PC-9 (cell line): ENCODE results near the gene RNF31. TPM values are rescaled to one million over a fixed set of nuclear protein-coding genes. Genes with fewer than 3 reads are reported as not detected.

Source experiments
- BruUV-seq: library from RNA; stranded (reverse); fragments of 400-500 nt; replicated peaks from 2 replicates; lab custom pipeline; 2021; lab: Mats Ljungman, UMichigan
- CTCF ChIA-PET: fragments of 300-600 bp; sonication (Branson Sonifier 250); formaldehyde crosslinking; loops from one replicate; lab custom pipeline; 2022; ENCODE audit warnings: antibody characterized with exemption; lab: Charles Lee
- POLR2A ChIA-PET: fragments of 300-600 bp; sonication (Branson Sonifier 250); formaldehyde crosslinking; loops from one replicate; lab custom pipeline; 2022; ENCODE audit warnings: antibody characterized with exemption; ENCODE audit not compliant: unreplicated experiment; lab: Charles Lee
- DNase-seq, 2 experiments: peaks; one replicate each; pipeline versions ENCODE4 v3.0.0 to v3.0.0-alpha.2; 2015 to 2022; ENCODE audit warnings: mixed read lengths in 1 of 2
- H2AFZ ChIP-seq: fragments of 200-600 bp; sonication (generic); 2 replicates; pipeline ENCODE4 v1.8.1; 2017; ENCODE audit warnings: antibody characterized with exemption
- H3F3A ChIP-seq: fragments of 200-600 bp; sonication (generic); 2 replicates; pipeline ENCODE4 v1.8.1; 2017; ENCODE audit warnings: antibody characterized with exemption, mild to moderate bottlenecking, low read depth; ENCODE audit not compliant: insufficient read depth
- H3K27ac ChIP-seq: fragments of 200-600 bp; sonication (generic); 2 replicates; pipeline ENCODE4 v1.6.1; 2016; ENCODE audit warnings: mixed run types
- H3K27me3 ChIP-seq: fragments of 200-600 bp; sonication (generic); 2 replicates; pipeline ENCODE4 v1.6.1; 2016; ENCODE audit warnings: low read depth, mixed run types; ENCODE audit not compliant: insufficient read depth
- H3K36me3 ChIP-seq: fragments of 200-600 bp; sonication (generic); 2 replicates; pipeline ENCODE4 v1.6.1; 2016; ENCODE audit warnings: low read depth, mixed run types
- H3K4me1 ChIP-seq: fragments of 200-600 bp; sonication (generic); replicated peaks from 2 replicates; pipeline ENCODE4 v1.6.1; 2016; ENCODE audit warnings: mixed run types; ENCODE audit not compliant: insufficient read depth
- H3K4me2 ChIP-seq: fragments of 200-600 bp; sonication (generic); 2 replicates; pipeline ENCODE4 v1.6.1; 2017; ENCODE audit warnings: mixed run types
- H3K4me3 ChIP-seq: fragments of 200-600 bp; sonication (generic); 2 replicates; pipeline ENCODE4 v1.6.1; 2016; ENCODE audit warnings: mixed run types
- H3K79me2 ChIP-seq: fragments of 200-600 bp; sonication (generic); 2 replicates; pipeline ENCODE4 v1.6.1; 2017; ENCODE audit warnings: low read depth, mixed run types
- H3K9me2 ChIP-seq: fragments of 200-600 bp; sonication (generic); 2 replicates; pipeline ENCODE4 v1.8.1; 2017; ENCODE audit warnings: mild to moderate bottlenecking; ENCODE audit not compliant: insufficient read depth
- H3K9me3 ChIP-seq: fragments of 200-600 bp; sonication (generic); 2 replicates; pipeline ENCODE4 v1.8.1; 2016; ENCODE audit warnings: low read depth; ENCODE audit not compliant: insufficient read depth
- H4K20me1 ChIP-seq: fragments of 200-600 bp; sonication (generic); 2 replicates; pipeline ENCODE4 v1.8.1; 2017; ENCODE audit not compliant: insufficient read depth
- EZH2 ChIP-seq: fragments of 200-600 bp; sonication (generic); IDR thresholded peaks from 2 replicates; pipeline ENCODE4 v1.8.0; 2017; ENCODE audit warnings: antibody characterized with exemption, low read depth
- intact Hi-C: fragments of 100-400 bp; cut with micrococcal nuclease; formaldehyde crosslinking; loops from one replicate; pipeline ENCODE4 v1.10.0; 2022; ENCODE audit not compliant: unreplicated experiment
- total RNA-seq: library from RNA; stranded (reverse); gene quantifications from 2 replicates; pipeline ENCODE4 v1.2.3, GENCODE V29; 2021
- TF ChIP-seq, protein P1 (sequence below): fragments of 200-600 bp; sonication (generic); conservative IDR thresholded peaks from 2 replicates; pipeline ENCODE4 v1.6.1; 2017; ENCODE audit warnings: mixed run types, antibody characterized with exemption, mild to moderate bottlenecking, moderate library complexity

The RNF31 gene
- total RNA-seq, 1 experiment from 2014 or later = 44.6 TPM

DNA sequence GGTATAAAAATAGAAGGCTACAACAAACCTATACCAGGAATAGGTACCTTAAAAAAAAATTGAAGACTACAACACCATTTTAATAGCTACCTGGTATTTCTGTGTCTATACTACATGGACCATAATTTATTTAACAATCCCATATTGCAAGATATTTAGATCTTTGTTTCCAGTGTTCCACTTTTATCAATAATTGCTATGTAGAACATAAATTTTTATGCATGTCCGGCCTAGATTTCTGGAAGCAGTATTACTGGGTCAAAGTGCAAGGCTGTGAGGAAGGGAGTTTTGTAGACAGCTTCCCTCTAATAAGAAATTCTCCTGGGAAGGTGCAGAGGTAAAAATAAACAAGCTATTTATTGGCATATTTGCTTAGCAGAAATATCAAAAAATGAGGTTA is 36.8 kb upstream of the RNF31 start:
- H3K27ac ChIP-seq = no peak overlapping the region
- TF ChIP-seq EZH2 = no peak
- TF ChIP-seq, protein P1, sequence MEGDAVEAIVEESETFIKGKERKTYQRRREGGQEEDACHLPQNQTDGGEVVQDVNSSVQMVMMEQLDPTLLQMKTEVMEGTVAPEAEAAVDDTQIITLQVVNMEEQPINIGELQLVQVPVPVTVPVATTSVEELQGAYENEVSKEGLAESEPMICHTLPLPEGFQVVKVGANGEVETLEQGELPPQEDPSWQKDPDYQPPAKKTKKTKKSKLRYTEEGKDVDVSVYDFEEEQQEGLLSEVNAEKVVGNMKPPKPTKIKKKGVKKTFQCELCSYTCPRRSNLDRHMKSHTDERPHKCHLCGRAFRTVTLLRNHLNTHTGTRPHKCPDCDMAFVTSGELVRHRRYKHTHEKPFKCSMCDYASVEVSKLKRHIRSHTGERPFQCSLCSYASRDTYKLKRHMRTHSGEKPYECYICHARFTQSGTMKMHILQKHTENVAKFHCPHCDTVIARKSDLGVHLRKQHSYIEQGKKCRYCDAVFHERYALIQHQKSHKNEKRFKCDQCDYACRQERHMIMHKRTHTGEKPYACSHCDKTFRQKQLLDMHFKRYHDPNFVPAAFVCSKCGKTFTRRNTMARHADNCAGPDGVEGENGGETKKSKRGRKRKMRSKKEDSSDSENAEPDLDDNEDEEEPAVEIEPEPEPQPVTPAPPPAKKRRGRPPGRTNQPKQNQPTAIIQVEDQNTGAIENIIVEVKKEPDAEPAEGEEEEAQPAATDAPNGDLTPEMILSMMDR = no peak
- no peaks in the 10 kb centered on the region for H3K9me3 ChIP-seq
- H3F3A ChIP-seq = peaks cover 23% of the 10 kb centered on the region
- ChIA-PET CTCF (interaction anchor here (1.2 to 1.5 kb wide), 2 partner anchors 51 to 52 kb away, joined by 5 to 13 read pairs; partner anchors contain the start of gene IRF9), POLR2A (interaction anchor here (0.7 to 0.8 kb wide), 2 partner anchors 25 to 35 kb away, joined by 4 to 5 read pairs; partner anchors contain the start of gene PSME1)
- intact Hi-C loops = loop anchor here (1.0 kb wide), 1 partner anchor 16 kb away; the partner anchor contains the start of gene PCK2
- H3K36me3 ChIP-seq = no peaks in the 10 kb centered on the region
- H2AFZ ChIP-seq = no peak overlapping the region
- peaks cover 21% of the 10 kb centered on the region for H3K4me1 ChIP-seq
- no TSS peak for BruUV-seq
- no peaks in the 10 kb centered on the region for H4K20me1 ChIP-seq
- no peaks in the 10 kb centered on the region for H3K27me3 ChIP-seq
- H3K79me2 ChIP-seq = peaks cover 2% of the 10 kb centered on the region; the same call in 1 of the 2 replicates
- H3K4me2 ChIP-seq = peak overlapping the region; percentile 51; the same call in 1 of the 2 replicates
- DNase-seq = no peak
- H3K4me3 ChIP-seq = no peak overlapping the region
- H3K9me2 ChIP-seq = no peaks in the 10 kb centered on the region

DNA sequence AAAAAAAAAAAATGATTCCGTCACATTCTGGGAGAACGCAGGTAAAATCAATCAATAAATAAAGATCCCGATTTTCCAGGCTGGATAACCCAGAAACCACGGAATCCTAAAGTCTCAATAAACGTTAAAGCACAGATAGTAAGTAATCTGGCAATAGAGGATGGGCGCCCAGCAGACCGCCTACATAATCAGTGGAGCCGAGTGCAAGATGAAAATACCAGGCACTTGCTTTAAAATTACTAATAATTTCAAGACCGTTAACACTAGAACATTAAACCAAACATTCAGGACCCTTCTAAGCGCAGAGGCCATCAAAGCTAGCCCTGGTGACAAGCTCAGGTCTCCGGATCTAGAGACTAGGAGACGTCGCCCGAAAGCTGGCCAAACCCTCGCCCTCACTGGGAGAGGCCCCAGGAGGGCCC is 33.9 kb upstream of the RNF31 start:
- H3K4me2 ChIP-seq = peak overlapping the region; percentile 79
- peak overlapping the region; percentile 69 for H3K27ac ChIP-seq
- H2AFZ ChIP-seq = peak overlapping the region; percentile 92
- peaks cover 8% of the 10 kb centered on the region; the same call in 1 of the 2 replicates for H3K36me3 ChIP-seq
- CTCF ChIA-PET = interaction anchor here (0.5 kb wide), 1 partner anchor 649 kb away, joined by 5 read pairs; no protein-coding TSS in a partner anchor
- peak overlapping the region; percentile 69 for H3K4me3 ChIP-seq
- H3K9me2 ChIP-seq = no peaks in the 10 kb centered on the region
- no peaks in the 10 kb centered on the region for H3K27me3 ChIP-seq
- H3K79me2 ChIP-seq = peaks cover 13% of the 10 kb centered on the region
- no peaks in the 10 kb centered on the region for H3K9me3 ChIP-seq
- no TSS peak for BruUV-seq
- no peaks in the 10 kb centered on the region for H4K20me1 ChIP-seq
- DNase-seq = no peak
- TF ChIP-seq, protein P1 = no peak
- TF ChIP-seq EZH2 = no peak
- H3F3A ChIP-seq = peaks cover 23% of the 10 kb centered on the region
- H3K4me1 ChIP-seq = peaks cover 33% of the 10 kb centered on the region
- intact Hi-C loops = no loop called here
- POLR2A ChIA-PET = no interaction called here

DNA sequence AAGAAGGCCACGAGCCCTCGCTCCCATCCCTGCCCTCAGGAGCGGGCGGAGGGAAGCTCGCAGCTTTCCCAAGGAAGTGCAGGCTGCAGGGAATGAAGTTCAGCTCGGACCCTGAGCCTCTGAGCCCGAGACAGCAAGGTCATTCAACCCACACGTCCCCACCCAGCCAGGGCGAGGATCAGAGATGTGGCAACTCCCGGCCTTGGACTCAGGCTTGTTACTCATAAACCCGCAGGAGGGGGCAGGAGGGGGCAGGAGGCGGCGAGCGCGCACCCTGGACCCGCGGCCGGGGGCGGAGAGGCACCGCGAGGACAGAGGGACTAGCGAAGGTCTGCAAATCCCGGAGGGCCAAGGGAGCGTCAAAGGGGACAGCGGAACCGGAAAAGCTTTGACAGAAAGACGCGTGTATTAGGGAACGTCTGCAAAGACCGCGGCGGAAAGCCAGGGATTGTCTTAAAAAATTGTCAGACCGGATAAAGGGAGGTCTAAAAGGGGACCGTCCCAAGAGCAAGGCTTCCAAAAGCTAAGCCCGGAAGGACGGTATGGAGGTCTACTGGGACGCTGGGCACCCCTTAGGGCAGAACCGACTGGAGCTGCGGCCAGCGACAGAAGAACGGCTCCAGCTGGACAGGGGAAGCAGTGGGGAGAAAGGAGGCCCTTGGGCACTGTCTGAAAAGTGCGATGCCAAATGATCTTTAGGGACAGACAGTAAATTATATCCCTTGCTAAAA is 33.3 kb upstream of the RNF31 start:
- ChIA-PET CTCF (interaction anchor here (0.5 to 1.1 kb wide), 4 partner anchors 22 to 1059 kb away, joined by 3 to 5 read pairs (median 4); partner anchors contain the start of genes CHMP4A, PSME1, PSME2 and RNF31), POLR2A (interaction anchor here (0.6 to 1.5 kb wide), 5 partner anchors 16 to 99 kb away, joined by 4 to 26 read pairs (median 4); partner anchors contain the start of genes CHMP4A, PSME1, PSME2 and RNF31)
- H3K9me2 ChIP-seq = no peaks in the 10 kb centered on the region
- peak; percentile 58 to 64 for DNase-seq
- peaks cover 27% of the 10 kb centered on the region for H3K4me1 ChIP-seq
- peak overlapping the region; percentile 69 for H3K4me3 ChIP-seq
- no peaks in the 10 kb centered on the region for H4K20me1 ChIP-seq
- peaks cover 13% of the 10 kb centered on the region for H3K79me2 ChIP-seq
- H3K4me2 ChIP-seq = peak overlapping the region; percentile 79
- BruUV-seq = TSS peak; percentile 83
- peaks cover 8% of the 10 kb centered on the region; the same call in 1 of the 2 replicates for H3K36me3 ChIP-seq
- intact Hi-C loops = loop anchor here (1.0 kb wide), 1 partner anchor 32 kb away; the partner anchor contains the start of gene PSME2
- no peaks in the 10 kb centered on the region for H3K9me3 ChIP-seq
- no peaks in the 10 kb centered on the region for H3K27me3 ChIP-seq
- H2AFZ ChIP-seq = peak overlapping the region; percentile 92
- H3F3A ChIP-seq = peaks cover 23% of the 10 kb centered on the region
- peak overlapping the region; percentile 69 for H3K27ac ChIP-seq
- no peak for TF ChIP-seq EZH2
- TF ChIP-seq, protein P1 = no peak
